Right atrium auricular region (tissue), 2 donors: ENCODE measurements around the gene TMEM163. TPM values are rescaled to one million over a fixed set of nuclear protein-coding genes. Genes with fewer than 3 reads are reported as not detected.
"Not testable (repeated sequence)": the region's sequence is repeated elsewhere in the genome, so short reads cannot be mapped to it uniquely, and the experiment has no call there.

Source experiments
- DNase-seq: peaks from one replicate; pipeline ENCODE4 v3.0.0-alpha.2; 2019; ENCODE audit warnings: low spot score
- H3K27ac ChIP-seq, 2 donors: fragments of 200-600 bp; sonication (generic); 1 replicate in 1 of 2; 2 replicates in 1 of 2; pipeline ENCODE4 v1.5.1; 2016 to 2019
- H3K27me3 ChIP-seq, 2 donors: fragments of 200-600 bp; sonication (generic); one replicate each; pipeline versions ENCODE4 v1.5.1 to v1.6.0; 2017 to 2019
- H3K36me3 ChIP-seq: fragments of 200-600 bp; sonication (generic); one replicate; pipeline ENCODE4 v1.5.1; 2016
- H3K4me1 ChIP-seq, 2 donors: fragments of 200-600 bp; sonication (generic); one replicate each; pipeline versions ENCODE4 v1.5.1 to v1.6.0; 2017 to 2019
- H3K4me3 ChIP-seq, 2 donors: fragments of 200-600 bp; sonication (generic); 1 replicate in 1 of 2; 2 replicates in 1 of 2; pipeline ENCODE4 v1.5.1; 2017 to 2019; ENCODE audit warnings: mild to moderate bottlenecking in 1 of 2, moderate library complexity in 1 of 2
- H3K9me3 ChIP-seq, 2 donors: fragments of 200-600 bp; sonication (generic); one replicate each; pipeline ENCODE4 v1.5.1; 2019
- total RNA-seq, 2 donors: library from RNA; depleted of rRNA; stranded (reverse); fragments of >200 nt; gene quantifications; one replicate each; pipeline ENCODE4 v1.1.0, GENCODE V29; 2016
- TF ChIP-seq, protein P1 (sequence below), 2 donors: fragments of 200-600 bp; sonication (generic); IDR thresholded peaks; one replicate each; pipeline ENCODE4 v1.5.1; 2019; ENCODE audit warnings: antibody characterized with exemption in 2 of 2

TMEM163 gene
- total RNA-seq, 2 donors from 2014 or later, result 3.1 to 8.9 TPM

GRCh38 chr2:134728163-134728562 lies 9.4 kb upstream of the TMEM163 start:
- no peaks in the 10 kb centered on the region for H3K36me3 ChIP-seq

DNA sequence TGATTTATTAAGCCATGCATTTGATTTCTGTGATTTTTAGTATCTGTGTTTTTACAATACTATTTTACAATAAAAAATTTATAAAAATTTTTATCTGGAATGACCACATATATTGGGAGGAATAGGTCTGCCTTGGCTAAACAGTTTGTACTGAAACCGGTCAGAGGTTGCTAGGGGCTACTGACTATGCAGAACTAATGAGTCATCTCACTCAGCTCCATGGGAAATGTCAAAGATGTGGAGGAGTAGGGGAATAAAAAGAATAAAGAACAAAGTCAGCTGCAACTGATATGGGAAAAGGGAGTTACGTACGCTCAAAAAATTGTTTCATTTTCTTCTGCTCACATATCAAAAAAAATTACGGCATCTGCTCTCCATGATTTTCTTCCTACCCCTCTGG lies 8.6 kb upstream of the TMEM163 start:
- no peak for DNase-seq
- TF ChIP-seq, protein P1, sequence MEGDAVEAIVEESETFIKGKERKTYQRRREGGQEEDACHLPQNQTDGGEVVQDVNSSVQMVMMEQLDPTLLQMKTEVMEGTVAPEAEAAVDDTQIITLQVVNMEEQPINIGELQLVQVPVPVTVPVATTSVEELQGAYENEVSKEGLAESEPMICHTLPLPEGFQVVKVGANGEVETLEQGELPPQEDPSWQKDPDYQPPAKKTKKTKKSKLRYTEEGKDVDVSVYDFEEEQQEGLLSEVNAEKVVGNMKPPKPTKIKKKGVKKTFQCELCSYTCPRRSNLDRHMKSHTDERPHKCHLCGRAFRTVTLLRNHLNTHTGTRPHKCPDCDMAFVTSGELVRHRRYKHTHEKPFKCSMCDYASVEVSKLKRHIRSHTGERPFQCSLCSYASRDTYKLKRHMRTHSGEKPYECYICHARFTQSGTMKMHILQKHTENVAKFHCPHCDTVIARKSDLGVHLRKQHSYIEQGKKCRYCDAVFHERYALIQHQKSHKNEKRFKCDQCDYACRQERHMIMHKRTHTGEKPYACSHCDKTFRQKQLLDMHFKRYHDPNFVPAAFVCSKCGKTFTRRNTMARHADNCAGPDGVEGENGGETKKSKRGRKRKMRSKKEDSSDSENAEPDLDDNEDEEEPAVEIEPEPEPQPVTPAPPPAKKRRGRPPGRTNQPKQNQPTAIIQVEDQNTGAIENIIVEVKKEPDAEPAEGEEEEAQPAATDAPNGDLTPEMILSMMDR (IDR thresholded peaks at IDR 0.05), result no peak
- Histone ChIP-seq H3K9me3 (no peaks in the 10 kb centered on the region), H3K27me3 (no peaks in the 10 kb centered on the region), H3K4me3 (no peak overlapping the region), H3K36me3 (no peaks in the 10 kb centered on the region), H3K27ac (no peak overlapping the region), H3K4me1 (no peaks in the 10 kb centered on the region)

More at GRCh38 chr2:134728163-134728562, 9.4 kb upstream of the TMEM163 start:
- no peak for DNase-seq
- TF ChIP-seq, protein P1 (IDR thresholded peaks at IDR 0.05), result no peak
- Histone ChIP-seq H3K4me1 (no peaks in the 10 kb centered on the region), H3K4me3 (no peak overlapping the region), H3K27me3 (no peaks in the 10 kb centered on the region), H3K9me3 (no peaks in the 10 kb centered on the region), H3K27ac (no peak overlapping the region)

GRCh38 chr2:134726645-134727044 lies 7.8 kb upstream of the TMEM163 start:
- Histone ChIP-seq H3K36me3 (no peaks in the 10 kb centered on the region), H3K27ac (no peak overlapping the region), H3K9me3 (no peaks in the 10 kb centered on the region), H3K27me3 (no peaks in the 10 kb centered on the region), H3K4me3 (no peak overlapping the region), H3K4me1 (no peaks in the 10 kb centered on the region)
- DNase-seq, result no peak
- TF ChIP-seq, protein P1 (IDR thresholded peaks at IDR 0.05), result no peak

DNA sequence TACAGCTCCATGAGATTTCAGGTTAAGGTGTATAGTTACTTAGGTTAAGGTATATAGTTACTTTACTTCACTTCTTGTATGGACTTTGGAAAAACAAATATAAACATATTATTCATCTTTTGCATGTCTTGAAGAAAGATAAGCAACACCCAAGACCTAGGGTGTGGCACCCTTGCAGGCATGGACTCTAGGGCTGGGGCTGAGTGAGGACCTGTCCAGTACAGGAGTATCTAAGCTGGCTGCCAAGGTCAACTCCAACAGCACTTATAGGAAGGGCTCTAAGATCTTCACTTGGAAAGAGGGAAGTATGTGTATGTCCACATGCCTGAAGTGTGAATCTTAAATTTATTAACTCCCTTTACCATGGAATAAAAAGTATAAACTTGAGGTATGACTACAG lies 7.1 kb upstream of the TMEM163 start:
- Histone ChIP-seq H3K27ac (no peak overlapping the region), H3K27me3 (no peaks in the 10 kb centered on the region), H3K9me3 (no peaks in the 10 kb centered on the region), H3K36me3 (no peaks in the 10 kb centered on the region), H3K4me1 (no peaks in the 10 kb centered on the region), H3K4me3 (no peak overlapping the region)
- TF ChIP-seq, protein P1 (IDR thresholded peaks at IDR 0.05), result no peak
- DNase-seq, result no peak

- no peak for DNase-seq
- TF ChIP-seq, protein P1 (IDR thresholded peaks at IDR 0.05), result no peak
- Histone ChIP-seq H3K27me3 (no peaks in the 10 kb centered on the region), H3K36me3 (no peaks in the 10 kb centered on the region), H3K27ac (no peak overlapping the region), H3K9me3 (no peaks in the 10 kb centered on the region), H3K4me1 (no peaks in the 10 kb centered on the region), H3K4me3 (no peak overlapping the region)
Measured at GRCh38 chr2:134724341-134724740, 5.5 kb upstream of the TMEM163 start.

GRCh38 chr2:134723742-134724141 lies 4.9 kb upstream of the TMEM163 start:
- not testable (repeated sequence) for H3K27me3 ChIP-seq

More at GRCh38 chr2:134723742-134724141, 4.9 kb upstream of the TMEM163 start:
- H3K9me3 ChIP-seq, H3K4me3 ChIP-seq, DNase-seq, H3K27ac ChIP-seq, H3K4me1 ChIP-seq, H3K36me3 ChIP-seq: not testable (repeated sequence)
